CD4-positive, alpha-beta T cell treated with Interleukin-12 subunit alpha and Interleukin-12 subunit beta, for 1 hour (primary cell): ENCODE measurements around the gene IRF2.

Source experiments
- DNase-seq: peaks from one replicate; pipeline ENCODE4 v3.0.0-alpha.2; 2020

The IRF2 gene

GRCh38 chr4:184473499-184474262, 669 bp downstream of the IRF2 start:
- peak; percentile 68 for DNase-seq

- peak; percentile 58 for DNase-seq
Observed at GRCh38 chr4:184472614-184473498, 1.5 kb downstream of the IRF2 start.

DNA sequence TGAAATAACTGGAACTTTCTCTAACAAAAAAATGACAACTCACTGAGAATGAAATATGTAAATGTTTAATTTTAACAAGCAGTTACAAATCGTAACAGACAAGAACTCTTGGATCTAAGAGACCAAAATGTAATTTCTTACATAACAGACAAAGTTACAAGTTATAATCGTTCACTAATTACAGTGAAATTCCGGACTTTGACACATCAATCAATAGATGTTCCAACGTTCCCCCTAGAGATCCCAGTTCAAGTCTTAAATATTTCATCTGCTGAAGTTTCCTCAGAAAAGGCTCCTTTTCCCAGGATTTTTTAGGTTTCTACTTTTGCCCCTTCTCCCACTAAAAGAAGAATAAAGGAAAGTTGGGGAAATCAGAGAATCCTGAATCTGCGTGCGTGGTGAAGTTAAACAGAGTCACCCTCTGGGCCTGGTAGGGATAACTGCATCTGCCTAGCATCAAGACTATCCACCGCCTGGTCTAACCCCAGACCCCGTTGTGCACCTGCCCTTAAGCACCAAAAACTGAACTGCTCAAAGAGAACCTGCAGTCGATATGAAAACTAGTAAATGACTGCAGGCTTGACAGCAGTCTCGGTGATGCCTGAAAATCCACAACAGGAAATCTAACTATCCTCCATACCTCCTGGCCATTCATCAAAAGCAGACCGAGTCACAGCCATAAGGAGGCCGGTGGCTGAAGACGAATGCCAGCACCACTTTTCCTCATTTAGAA, 2.3 kb downstream of the IRF2 start:
- DNase-seq, result peak; percentile 32

- DNase-seq, result no peak
Observed at GRCh38 chr4:184470785-184471110, 3.6 kb downstream of the IRF2 start.

DNA sequence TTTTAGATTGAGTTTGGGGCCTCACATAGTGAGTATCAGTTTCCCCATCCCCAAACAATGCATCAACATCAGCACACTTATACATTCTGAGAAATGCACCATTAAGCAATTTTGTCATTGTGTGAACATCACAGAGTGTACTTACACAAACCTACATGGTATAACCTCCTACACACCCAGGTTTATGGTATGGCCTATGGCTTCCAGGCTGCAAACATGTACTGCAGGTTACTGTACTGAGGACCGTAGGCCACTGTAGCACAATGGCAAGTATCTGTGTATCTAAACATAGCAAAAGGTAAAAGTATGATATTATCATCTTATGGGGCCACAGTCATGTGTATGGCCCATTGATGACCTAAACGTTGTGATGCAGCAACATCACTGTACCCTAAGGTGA, 7.7 kb downstream of the IRF2 start:
- DNase-seq, result no peak

DNA sequence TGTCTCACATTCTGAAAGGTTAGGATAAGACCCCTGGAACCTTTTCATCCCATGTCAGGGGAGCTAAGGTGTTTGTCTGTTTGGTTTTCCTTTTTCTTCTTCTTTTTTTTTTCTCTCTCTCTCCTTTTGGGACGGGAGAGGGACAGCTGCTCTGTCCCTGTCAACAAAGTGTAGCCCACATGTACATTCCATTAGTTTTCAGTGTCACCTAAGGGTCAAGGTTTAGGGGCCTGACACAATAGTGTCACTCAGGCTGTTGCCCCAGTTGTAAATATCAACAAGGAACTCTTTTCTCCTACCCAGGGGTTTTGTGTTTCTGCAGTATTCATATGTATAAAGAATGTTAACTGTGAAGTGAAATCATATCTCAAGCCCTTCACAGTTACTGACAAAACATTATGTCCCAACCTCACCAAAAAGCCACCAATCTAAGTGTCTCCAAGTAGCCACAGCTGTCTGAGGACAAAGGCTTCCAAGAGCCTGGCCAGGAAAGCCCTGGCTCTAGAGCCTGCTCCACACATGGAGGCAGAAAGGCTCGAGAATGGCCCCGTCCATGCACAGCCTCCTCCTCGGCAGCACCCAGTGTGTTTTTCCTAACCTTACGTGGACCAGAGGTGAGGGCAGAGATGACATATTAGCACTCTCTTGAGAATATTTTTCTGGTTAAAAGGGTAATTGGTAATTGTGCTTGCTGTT, 9.4 kb downstream of the IRF2 start:
- no peak for DNase-seq

DNA sequence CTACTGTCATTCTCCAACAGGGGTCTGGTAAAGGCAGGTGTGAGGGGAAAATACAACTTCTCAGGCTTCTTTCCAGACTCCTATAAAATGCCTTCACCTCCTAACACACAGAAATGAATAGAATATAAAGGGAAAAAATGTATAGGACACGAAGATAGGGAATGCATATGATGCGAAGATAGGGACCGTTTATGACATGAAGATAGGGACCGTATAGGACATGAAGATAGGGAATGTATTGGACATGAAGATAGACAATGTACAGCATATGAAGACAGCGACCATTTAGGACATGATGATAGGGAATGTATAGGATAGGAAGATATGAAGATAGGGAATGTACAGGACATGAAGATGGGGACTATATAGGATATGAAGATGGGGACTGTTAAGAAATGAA, 10.5 kb downstream of the IRF2 start:
- no peak for DNase-seq

- DNase-seq, result no peak
Observed at GRCh38 chr4:184463158-184463557, 11.2 kb downstream of the IRF2 start.

GRCh38 chr4:184462724-184463123, 11.6 kb downstream of the IRF2 start:
- no peak for DNase-seq

GRCh38 chr4:184461711-184462441, 12.5 kb downstream of the IRF2 start:
- no peak for DNase-seq

- no peak for DNase-seq
Observed at GRCh38 chr4:184460499-184461285, 13.7 kb downstream of the IRF2 start.

DNA sequence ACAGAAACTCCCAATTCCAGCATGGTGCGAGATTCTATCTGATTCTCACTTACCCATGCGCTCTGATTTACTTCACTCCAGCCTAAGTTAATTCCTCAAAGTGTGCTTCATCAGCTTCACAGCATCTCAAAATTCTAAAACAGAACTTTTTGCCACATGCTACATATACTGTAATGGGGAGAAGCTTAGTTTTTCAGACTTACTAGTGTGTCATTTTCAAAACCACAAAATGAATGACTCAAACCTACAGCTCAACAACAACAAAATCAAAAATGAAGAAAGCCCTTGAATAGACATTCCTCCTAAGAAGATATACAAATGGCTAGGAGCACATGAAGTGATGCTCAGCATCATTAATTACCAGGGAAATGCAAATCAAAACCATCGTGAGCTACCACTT, 14.9 kb downstream of the IRF2 start:
- DNase-seq, result no peak

DNA sequence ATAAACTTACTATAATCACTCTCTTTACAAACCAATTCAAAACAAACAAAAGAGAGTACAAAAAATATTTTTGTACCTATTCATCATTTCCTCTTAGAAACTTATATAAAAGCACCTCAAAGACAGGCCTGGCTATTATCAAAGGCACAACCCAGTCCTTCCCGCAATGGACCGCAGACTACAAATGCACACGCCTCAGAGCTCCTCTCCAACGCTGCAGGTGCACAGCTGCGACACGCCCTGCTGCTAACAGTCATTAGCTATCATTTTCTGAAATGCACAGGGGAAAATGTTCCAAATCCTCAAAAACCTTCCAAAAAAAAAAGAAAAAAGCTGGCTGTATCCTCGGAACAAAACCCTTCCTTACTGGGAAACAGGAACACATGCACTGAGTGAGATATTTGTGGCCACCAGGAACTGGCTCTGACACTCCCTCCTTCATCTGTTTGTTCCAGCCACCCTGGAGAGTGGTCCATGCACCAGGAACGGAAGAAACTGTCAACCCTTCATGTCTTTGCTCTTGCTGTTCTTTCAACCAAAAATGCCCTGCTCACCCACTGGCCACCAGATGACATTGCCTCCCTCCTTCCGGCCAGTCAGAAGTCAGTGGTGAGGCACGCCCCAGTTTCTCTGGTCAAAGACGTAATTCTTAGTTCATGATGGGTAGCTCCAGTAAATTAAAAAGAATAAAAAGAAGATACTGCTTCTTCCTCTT, 16.7 kb downstream of the IRF2 start:
- DNase-seq, result no peak

DNA sequence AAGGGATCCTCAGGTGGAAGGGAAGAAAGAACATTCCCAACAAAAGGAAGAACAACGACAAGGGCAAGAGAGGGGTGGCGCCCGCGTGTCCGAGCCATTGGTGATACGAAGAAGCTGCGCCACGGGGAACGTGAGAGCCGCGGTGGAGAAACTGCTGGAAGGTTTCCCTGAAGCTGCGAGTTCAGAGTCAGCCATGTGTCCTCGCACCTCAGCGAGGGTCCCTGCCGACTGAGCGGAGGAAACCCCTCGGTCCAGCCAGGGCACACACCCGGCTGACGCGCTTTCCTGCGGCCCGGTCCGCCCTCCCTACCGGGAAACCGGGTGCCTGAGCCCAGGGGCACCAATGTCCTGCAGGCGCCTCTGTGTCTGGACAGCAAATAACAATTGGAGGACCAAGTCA, 18.0 kb downstream of the IRF2 start:
- DNase-seq, result no peak

GRCh38 chr4:184455299-184455698, 19.1 kb downstream of the IRF2 start:
- no peak for DNase-seq

DNA sequence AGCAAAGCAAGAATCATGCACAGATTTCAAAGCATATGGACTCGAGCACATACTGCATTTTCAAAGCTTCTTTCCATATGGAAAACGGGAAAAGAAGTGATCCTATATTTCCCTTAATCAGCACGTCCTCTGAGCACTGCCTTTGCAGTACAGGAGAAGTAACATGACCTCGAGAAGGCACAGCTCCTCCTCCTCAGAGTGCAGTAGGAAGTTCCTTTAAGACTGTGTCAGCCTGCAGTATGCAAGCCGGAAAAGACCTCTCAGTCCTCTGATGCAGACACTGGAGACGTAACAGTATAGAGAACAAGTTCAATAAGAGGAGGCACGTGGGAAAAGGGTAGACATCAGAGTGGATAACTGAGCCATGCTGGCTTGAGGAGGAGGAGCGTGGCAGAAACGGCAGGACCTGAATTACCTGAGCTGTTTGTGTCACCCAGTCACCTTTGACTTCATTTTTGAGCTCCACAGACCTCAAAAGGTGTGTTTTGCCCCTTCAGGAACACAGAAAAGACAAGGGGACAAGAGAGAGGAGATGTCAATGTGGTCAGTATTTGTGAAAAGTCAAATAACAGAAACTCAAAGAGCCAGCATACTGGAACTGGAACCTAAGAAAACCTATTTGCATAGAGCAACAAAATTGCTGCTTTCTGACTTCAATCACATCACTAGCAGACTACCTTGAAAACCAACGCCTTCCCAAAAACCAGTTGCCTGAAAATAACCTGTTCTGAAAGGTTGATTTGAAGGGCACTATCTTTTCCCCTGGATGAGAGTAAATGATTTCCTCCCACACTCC, 20.8 kb downstream of the IRF2 start:
- DNase-seq, result peak; percentile 62

- no peak for DNase-seq
Observed at GRCh38 chr4:184452740-184453139, 21.6 kb downstream of the IRF2 start.

GRCh38 chr4:184451726-184452125, 22.6 kb downstream of the IRF2 start:
- DNase-seq, result no peak

- no peak for DNase-seq
Observed at GRCh38 chr4:184450743-184451535, 23.4 kb downstream of the IRF2 start.
